Breast epithelium (tissue), 4 donors: ENCODE data around the gene OR51M1. TPM values are rescaled to one million over a fixed set of nuclear protein-coding genes. Genes with fewer than 3 reads are reported as not detected.
"Not testable (repeated sequence)": the region's sequence is repeated elsewhere in the genome, so short reads cannot be mapped to it uniquely, and the experiment has no call there.

Experiments used
- DNase-seq, 2 donors: peaks; one replicate each; pipeline ENCODE4 v3.0.0-alpha.2; 2019; ENCODE audit warnings: low spot score in 2 of 2
- H3K27ac ChIP-seq, 2 donors: fragments of 200-600 bp; sonication (generic) in 1 of 2; one replicate each; pipeline ENCODE4 v1.5.1; 2016 to 2019; ENCODE audit warnings: mild to moderate bottlenecking in 1 of 2
- H3K27me3 ChIP-seq, 2 donors: fragments of 200-600 bp; sonication (generic) in 1 of 2; one replicate each; pipeline versions ENCODE4 v1.5.1 to v1.6.0; 2017 to 2019; ENCODE audit warnings: control low read depth in 1 of 2, mild to moderate bottlenecking in 1 of 2
- H3K36me3 ChIP-seq: fragments of 200-600 bp; one replicate; pipeline ENCODE4 v1.5.1; 2019
- H3K4me1 ChIP-seq, 2 donors: fragments of 200-600 bp; sonication (generic); one replicate each; pipeline ENCODE4 v1.5.1; 2016 to 2019; ENCODE audit warnings: control low read depth in 1 of 2
- H3K4me3 ChIP-seq, 3 donors: fragments of 200-600 bp; sonication (generic); 1 replicate in 2 of 3; 2 replicates in 1 of 3; pipeline ENCODE4 v1.5.1; 2016 to 2019; ENCODE audit warnings: mild to moderate bottlenecking in 3 of 3, moderate library complexity in 2 of 3
- H3K9me3 ChIP-seq, 2 donors: fragments of 200-600 bp; sonication (generic) in 1 of 2; one replicate each; pipeline ENCODE4 v1.5.1; 2016 to 2019; ENCODE audit warnings: control low read depth in 1 of 2
- POLR2A ChIP-seq: fragments of 450-650 bp; IDR thresholded peaks from one replicate; pipeline ENCODE4 v1.6.1; 2016; ENCODE audit warnings: antibody characterized with exemption, mild to moderate bottlenecking, moderate library complexity
- POLR2AphosphoS5 ChIP-seq, 3 donors: sonication (generic); formaldehyde crosslinking; IDR thresholded peaks; one replicate each; pipeline ENCODE4 v1.6.1; 2017; ENCODE audit warnings: antibody characterized with exemption in 3 of 3
- intact Hi-C: fragments of 100-400 bp; cut with DNase I; formaldehyde crosslinking; loops from one replicate; pipeline ENCODE4 v1.15.1; 2023; ENCODE audit warnings: low total_unique reads
- total RNA-seq, 3 donors: library from RNA; depleted of rRNA; stranded (reverse); fragments of >200 nt; gene quantifications; one replicate each; pipeline ENCODE4 v1.1.0, GENCODE V29; 2016
- TF ChIP-seq, protein P1 (sequence below), 3 donors: fragments of 450-650 bp; IDR thresholded peaks; one replicate each; pipeline ENCODE4 v1.5.1; 2016 to 2017; ENCODE audit warnings: antibody characterized with exemption in 3 of 3, mild to moderate bottlenecking in 3 of 3, moderate library complexity in 3 of 3

Gene OR51M1
- total RNA-seq, 3 donors from 2014 or later = not detected

DNA sequence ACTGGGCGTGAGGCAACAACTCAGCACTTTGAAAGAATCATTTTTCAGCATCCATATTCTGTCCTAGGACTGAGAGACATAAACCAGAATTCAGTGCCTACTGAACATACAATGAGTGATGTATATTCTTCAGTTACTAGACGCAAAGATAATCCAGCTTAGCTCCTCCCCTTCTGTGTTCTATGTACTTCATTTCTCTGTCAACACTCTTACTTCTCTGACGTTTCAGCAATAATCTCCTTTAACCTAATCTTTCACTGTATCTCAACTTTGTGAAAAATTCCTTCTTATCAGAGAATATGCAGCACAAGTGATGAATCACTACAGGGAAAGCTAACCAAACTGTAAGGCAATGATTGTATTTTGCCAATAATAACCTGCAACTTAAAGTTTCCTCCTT, 37.8 kb upstream of the OR51M1 start:
- H3K27me3 ChIP-seq = no peaks in the 10 kb centered on the region
- no peaks in the 10 kb centered on the region for H3K9me3 ChIP-seq
- H3K4me1 ChIP-seq = no peaks in the 10 kb centered on the region
- H3K4me3 ChIP-seq = no peak overlapping the region
- no peaks in the 10 kb centered on the region for H3K36me3 ChIP-seq
- TF ChIP-seq POLR2AphosphoS5 (IDR thresholded peaks at IDR 0.05) = no peak
- TF ChIP-seq, protein P1, sequence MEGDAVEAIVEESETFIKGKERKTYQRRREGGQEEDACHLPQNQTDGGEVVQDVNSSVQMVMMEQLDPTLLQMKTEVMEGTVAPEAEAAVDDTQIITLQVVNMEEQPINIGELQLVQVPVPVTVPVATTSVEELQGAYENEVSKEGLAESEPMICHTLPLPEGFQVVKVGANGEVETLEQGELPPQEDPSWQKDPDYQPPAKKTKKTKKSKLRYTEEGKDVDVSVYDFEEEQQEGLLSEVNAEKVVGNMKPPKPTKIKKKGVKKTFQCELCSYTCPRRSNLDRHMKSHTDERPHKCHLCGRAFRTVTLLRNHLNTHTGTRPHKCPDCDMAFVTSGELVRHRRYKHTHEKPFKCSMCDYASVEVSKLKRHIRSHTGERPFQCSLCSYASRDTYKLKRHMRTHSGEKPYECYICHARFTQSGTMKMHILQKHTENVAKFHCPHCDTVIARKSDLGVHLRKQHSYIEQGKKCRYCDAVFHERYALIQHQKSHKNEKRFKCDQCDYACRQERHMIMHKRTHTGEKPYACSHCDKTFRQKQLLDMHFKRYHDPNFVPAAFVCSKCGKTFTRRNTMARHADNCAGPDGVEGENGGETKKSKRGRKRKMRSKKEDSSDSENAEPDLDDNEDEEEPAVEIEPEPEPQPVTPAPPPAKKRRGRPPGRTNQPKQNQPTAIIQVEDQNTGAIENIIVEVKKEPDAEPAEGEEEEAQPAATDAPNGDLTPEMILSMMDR (IDR thresholded peaks at IDR 0.05) = no peak
- no peak for TF ChIP-seq POLR2A
- no peak overlapping the region for H3K27ac ChIP-seq
- no peak for DNase-seq
- intact Hi-C loops = no loop called here

DNA sequence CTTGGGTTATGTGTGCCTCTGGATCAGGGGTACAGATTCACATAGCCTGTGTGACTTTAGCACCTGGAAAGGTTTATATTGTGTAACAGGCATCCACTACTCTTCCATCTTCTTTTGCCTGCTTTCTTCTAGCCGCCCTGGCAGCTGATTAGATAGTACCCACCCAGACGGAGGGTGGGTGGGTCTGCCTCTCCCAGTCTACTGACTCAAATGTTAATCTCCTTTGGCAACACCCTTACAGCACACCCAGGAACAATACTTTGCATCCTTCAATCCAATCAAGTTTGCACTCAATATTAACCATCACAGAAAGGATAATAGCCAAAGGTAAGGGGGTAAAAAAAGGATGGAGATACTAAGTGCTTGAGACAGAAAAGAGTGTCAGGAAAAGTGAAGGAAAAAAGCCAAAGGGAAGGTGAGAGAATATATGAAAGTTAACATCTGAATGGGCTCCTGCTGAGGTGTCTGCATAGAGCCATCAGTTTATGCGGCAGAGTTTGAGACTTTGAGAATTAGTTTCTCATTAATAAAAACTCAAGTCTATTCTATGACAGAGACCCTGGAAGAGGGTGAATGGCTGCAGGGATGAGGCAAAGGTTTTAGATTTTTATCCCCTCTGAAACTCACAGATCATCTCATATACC, 34.9 kb upstream of the OR51M1 start:
- intact Hi-C loops = no loop called here

DNA sequence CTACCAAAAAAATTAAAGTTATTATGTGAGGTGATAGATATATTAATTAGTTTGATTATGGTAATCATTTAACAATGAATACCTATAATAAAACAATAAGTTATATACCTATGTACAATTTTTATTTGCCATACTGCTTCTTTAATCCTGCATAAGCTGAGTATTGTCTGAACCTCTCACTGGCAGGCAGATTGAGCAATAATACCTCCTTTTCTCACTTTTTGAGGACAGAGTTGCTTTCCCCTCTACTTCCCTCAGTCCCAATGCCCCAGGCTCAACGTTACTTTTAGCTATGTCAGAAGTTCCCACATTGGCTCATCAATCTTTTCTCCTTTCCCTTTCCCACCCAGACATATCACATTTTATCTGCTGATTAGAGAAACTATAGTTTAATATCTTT, 34.1 kb upstream of the OR51M1 start:
- H3K27me3 ChIP-seq = no peaks in the 10 kb centered on the region
- intact Hi-C loops = no loop called here
- H3K9me3 ChIP-seq = no peaks in the 10 kb centered on the region
- H3K4me1 ChIP-seq = no peaks in the 10 kb centered on the region
- DNase-seq = no peak
- no peaks in the 10 kb centered on the region for H3K36me3 ChIP-seq
- no peak for TF ChIP-seq POLR2AphosphoS5 (IDR thresholded peaks at IDR 0.05)
- TF ChIP-seq, protein P1 (IDR thresholded peaks at IDR 0.05) = no peak
- no peak for TF ChIP-seq POLR2A
- H3K4me3 ChIP-seq = no peak overlapping the region
- H3K27ac ChIP-seq = no peak overlapping the region

More for the DNA sequence above, 34.9 kb upstream of the OR51M1 start:
- DNase-seq = no peak
- TF ChIP-seq, protein P1 (IDR thresholded peaks at IDR 0.05) = no peak
- H3K36me3 ChIP-seq = no peaks in the 10 kb centered on the region
- no peak overlapping the region for H3K4me3 ChIP-seq
- H3K4me1 ChIP-seq = no peaks in the 10 kb centered on the region
- no peak overlapping the region for H3K27ac ChIP-seq
- H3K27me3 ChIP-seq = no peaks in the 10 kb centered on the region
- H3K9me3 ChIP-seq = no peaks in the 10 kb centered on the region

DNA sequence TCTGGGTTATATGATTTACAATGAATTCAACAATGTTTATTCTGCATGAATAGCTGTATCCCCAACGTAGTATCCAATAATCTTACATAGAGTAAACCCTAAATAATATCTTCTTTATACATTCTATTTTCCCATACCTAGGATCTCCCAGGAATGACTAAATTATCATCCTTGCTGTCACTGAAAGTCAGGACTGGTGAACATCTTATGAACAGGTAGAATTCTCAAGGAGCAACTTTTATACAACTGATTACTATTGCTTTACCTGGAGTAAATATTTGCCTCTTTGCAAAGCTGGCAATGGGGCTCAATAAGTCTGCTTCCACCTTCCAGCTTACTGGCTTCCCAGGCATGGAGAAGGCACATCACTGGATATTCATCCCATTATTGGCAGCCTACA, 32.4 kb upstream of the OR51M1 start, which contains the start of gene OR51B6:
OR51B6 (plus strand) TSS at position 301 of the 400 bp plus-strand sequence; CDS start at position 301, 0 bp downstream.
- no peak for DNase-seq
- intact Hi-C loops = no loop called here
- no peak for TF ChIP-seq POLR2AphosphoS5 (IDR thresholded peaks at IDR 0.05)
- TF ChIP-seq, protein P1 (IDR thresholded peaks at IDR 0.05) = no peak
- TF ChIP-seq POLR2A = no peak
- no peak within 1 kb of the TSS for H3K27ac ChIP-seq
- no peak within 1 kb of the TSS for H3K4me3 ChIP-seq
- no peaks in the 10 kb centered on the region for H3K27me3 ChIP-seq
- H3K9me3 ChIP-seq = no peaks in the 10 kb centered on the region
- H3K4me1 ChIP-seq = no peaks in the 10 kb centered on the region
- H3K36me3 ChIP-seq = no peaks in the 10 kb centered on the region

DNA sequence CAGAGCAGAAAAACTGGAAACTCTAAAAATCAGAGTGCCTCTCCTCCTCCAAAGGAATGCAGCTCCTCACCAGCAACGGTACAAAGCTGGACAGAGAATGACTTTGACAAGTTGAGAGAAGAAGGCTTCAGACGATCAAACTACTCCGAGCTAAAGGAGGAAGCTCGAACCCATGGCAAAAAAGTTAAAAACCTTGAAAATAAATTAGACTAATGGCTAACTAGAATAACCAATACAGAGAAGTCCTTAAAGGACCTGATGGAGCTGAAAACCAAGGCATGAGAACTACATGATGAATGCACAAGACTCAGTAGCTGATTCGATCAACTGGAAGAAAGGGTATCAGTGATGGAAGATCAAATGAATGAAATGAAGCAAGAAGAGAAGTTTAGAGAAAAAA, 27.6 kb upstream of the OR51M1 start:
- DNase-seq, H3K36me3 ChIP-seq, H3K4me1 ChIP-seq, H3K27ac ChIP-seq, H3K4me3 ChIP-seq, intact Hi-C loops, H3K9me3 ChIP-seq, H3K27me3 ChIP-seq: not testable (repeated sequence)
